ENCODE data around the gene PLD1. TPM values are rescaled to one million over a fixed set of nuclear protein-coding genes. Genes with fewer than 3 reads are reported as not detected.

Gene PLD1
- total RNA-seq, 1 donor from 2014 or later = 0.55 TPM

- intact Hi-C loops (cut with micrococcal nuclease) = no loop called here
Observed at GRCh38 chr3:171838218-171838720, 28.0 kb upstream of the PLD1 start.

DNA sequence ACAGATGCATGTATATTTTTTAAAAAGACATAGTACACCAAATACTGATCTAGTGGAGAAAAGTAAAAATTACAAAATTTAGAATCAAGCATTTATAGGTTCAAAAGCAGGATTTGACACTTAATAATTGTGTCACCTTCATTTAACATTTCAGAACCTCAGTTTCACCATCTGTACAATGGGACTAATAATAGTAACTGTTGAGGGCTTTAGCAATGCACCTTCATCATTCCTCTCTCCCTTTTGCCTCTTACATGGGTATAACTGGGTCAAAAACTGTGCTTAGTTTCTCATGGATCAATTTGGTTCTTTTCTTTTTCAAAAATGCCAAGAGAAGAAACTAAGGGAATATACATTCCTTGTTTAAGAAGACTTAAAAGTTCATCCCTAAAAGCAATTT is 27.4 kb upstream of the PLD1 start:
- intact Hi-C loops (cut with micrococcal nuclease) = no loop called here

DNA sequence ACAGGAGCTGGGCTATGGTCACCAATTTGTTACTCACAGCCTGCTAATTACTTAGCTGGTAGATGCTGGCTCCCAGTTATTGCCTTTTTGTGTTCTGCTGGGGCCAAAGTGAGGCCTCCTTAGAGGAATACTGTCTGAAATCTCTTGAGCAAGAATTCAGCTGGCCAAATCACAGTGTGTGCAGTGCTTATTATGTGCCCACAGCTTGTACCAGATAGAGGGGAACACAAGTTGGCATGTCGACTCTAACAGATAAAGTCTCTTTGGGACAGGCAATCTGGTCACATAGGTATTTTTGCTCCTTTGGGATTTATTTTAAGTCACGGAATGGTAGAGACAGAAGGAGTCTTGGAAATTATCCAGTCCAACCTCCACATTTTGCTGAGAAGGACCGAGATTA is 26.6 kb upstream of the PLD1 start:
- intact Hi-C loops (cut with micrococcal nuclease) = no loop called here

- intact Hi-C loops (cut with micrococcal nuclease) = no loop called here
Observed at GRCh38 chr3:171835613-171836012, 25.3 kb upstream of the PLD1 start.

DNA sequence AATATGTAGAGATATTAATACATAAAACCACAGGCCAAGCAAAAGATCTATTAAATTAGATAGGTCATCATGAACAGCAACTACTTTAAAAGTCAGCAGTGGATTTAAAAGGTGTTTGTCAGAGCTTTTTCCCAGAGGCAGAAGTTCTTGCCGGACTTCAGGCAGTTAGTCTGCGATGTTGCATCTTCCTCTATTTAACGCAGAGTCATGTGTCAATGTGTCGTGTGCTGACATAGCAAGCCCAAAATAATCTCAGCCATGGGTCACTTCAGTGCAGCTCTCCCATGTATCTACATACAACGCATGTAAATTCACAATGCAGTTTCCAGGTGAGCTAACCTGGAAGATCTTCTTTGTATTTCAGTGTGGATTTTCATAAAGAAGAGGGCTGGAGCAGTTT is 24.8 kb upstream of the PLD1 start:
- intact Hi-C loops (cut with micrococcal nuclease) = no loop called here

- intact Hi-C loops (cut with micrococcal nuclease) = loop anchor here (1.0 to 5.0 kb wide), 3 partner anchors 132 to 872 kb away; no protein-coding TSS in a partner anchor
Observed at GRCh38 chr3:171834461-171834801, 24.1 kb upstream of the PLD1 start.

DNA sequence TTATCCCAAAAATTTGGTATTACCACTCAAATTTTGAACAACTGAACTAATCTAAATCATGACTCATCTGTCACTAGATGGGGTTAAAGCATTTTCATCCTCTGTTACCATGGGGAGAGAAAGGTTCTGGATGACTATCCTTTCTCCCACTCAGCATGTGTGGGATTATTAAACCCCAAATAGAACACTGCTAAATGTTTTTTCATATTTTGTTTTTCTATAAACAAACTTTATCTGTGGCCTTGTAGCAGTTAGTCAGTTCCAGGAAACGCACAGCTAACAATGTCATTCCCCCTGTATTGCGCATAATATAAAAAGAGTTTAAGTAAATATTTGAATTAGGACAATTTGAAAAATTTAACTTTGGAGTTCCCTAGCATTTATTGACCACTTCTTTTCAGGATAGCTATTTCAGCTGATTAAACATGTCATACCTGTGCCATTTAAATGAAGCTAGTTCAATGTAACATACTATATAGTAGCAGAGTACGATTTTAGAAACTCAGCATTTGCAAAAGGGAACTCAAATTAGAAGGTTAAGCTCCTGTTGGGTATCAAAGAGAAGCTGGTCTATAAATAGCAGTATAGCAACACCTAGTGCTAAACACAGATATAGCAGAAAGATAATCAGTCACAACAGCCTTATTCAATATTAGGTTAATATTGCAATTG is 23.6 kb upstream of the PLD1 start:
- intact Hi-C loops (cut with micrococcal nuclease) = loop anchor here (1.0 to 5.0 kb wide), 3 partner anchors 132 to 872 kb away; no protein-coding TSS in a partner anchor

- intact Hi-C loops (cut with micrococcal nuclease) = loop anchor here (5.0 kb wide), 2 partner anchors 131 to 871 kb away; no protein-coding TSS in a partner anchor
Observed at GRCh38 chr3:171832989-171833388, 22.7 kb upstream of the PLD1 start.

DNA sequence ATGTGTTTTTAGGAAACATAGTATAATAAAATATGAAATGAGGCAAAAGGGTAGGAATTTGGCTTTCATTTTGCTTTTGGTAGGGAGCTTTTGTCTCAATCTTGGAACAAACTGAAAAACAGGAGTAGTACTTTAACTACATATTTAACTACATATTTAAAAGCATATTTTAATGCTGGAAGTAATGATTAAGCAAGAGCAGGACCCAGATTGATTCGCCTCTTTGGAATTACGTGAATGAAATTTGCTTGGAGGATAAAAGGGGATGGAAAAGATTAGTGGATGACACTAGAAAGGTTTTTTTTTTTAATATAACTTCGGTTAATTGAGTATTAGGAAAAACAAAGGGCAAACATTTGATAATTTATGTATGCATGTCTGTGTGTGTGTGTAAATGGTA is 21.7 kb upstream of the PLD1 start:
- intact Hi-C loops (cut with micrococcal nuclease) = loop anchor here (5.0 kb wide), 2 partner anchors 130 to 870 kb away; no protein-coding TSS in a partner anchor

GRCh38 chr3:171830518-171830875 is 20.2 kb upstream of the PLD1 start:
- intact Hi-C loops (cut with micrococcal nuclease) = loop anchor here (5.0 kb wide), 2 partner anchors 128 to 868 kb away; no protein-coding TSS in a partner anchor

DNA sequence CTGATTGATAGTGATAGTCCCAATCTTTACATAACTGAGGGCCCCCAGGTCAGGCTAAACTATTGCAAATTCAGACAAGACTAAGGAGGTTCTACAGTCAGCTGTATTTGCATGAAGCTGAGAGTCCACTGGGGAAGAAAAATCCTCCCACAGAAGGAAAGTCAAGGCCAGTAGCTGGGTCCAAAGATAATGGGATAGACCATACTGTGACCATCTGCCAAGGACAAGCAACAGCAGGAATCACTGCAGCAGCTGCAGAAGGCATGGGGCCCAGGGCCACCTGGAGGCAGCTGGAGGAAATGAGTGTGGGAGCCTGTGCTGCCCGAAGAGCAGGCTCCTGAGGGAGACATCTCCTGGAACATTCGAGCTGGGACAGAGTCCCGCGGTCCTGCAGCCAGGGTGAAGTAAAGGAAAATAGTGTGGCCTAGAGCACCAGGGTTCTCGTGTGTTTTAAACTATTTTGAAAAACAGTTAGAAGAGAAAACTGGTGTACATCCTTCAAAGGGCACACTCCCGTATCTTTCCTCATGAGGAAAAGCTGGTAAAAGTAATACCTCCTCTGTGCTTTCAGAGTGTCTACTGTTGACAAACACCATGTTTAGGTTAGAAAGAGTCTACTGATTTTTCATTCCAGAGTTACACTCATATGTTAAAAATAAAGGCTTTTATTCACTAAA is 19.7 kb upstream of the PLD1 start:
- intact Hi-C loops (cut with micrococcal nuclease) = loop anchor here (5.0 kb wide), 2 partner anchors 128 to 868 kb away; no protein-coding TSS in a partner anchor

- intact Hi-C loops (cut with micrococcal nuclease) = no loop called here
Observed at GRCh38 chr3:171828902-171829770, 18.9 kb upstream of the PLD1 start.

GRCh38 chr3:171827836-171828458 is 17.7 kb upstream of the PLD1 start:
- intact Hi-C loops (cut with micrococcal nuclease) = no loop called here

- intact Hi-C loops (cut with micrococcal nuclease) = no loop called here
Observed at GRCh38 chr3:171827385-171827784, 17.1 kb upstream of the PLD1 start.

- intact Hi-C loops (cut with micrococcal nuclease) = no loop called here
Observed at GRCh38 chr3:171825222-171825828, 15.0 kb upstream of the PLD1 start.

- intact Hi-C loops (cut with micrococcal nuclease) = no loop called here
Observed at GRCh38 chr3:171824824-171825221, 14.5 kb upstream of the PLD1 start.

DNA sequence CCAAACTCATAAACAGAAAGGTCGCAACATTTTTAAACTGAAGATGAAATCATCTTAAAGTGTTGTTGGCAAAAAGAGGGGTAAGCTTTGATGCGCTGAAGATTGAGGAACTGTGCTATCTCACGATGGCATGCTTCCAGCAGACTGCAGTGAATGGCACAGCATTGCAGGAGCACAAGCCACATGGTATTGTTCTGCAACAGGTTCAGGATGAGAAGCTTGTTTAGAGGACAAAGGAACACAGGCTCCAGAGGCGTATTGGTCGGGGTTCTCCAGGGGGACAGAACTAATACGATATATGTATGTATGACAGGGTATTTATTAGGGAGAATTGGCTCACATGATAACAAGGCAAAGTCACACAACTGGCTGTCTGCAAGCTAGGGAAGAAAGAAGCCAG is 13.8 kb upstream of the PLD1 start:
- intact Hi-C loops (cut with micrococcal nuclease) = no loop called here

- intact Hi-C loops (cut with micrococcal nuclease) = no loop called here
Observed at GRCh38 chr3:171822431-171823106, 12.3 kb upstream of the PLD1 start.

GRCh38 chr3:171821778-171822358 is 11.6 kb upstream of the PLD1 start:
- intact Hi-C loops (cut with micrococcal nuclease) = no loop called here

GRCh38 chr3:171821044-171821443 is 10.8 kb upstream of the PLD1 start:
- intact Hi-C loops (cut with micrococcal nuclease) = no loop called here

Measured in T-helper 2 cell treated with Interferon-gamma antibody and Interleukin-4, amounts not matched to agents 100 ng/mL and 5 ng/mL, for 36 hours (primary cell).